GM04503 (cell line): ENCODE results near the gene TYW1.
"Not testable (repeated sequence)": the region's sequence is repeated elsewhere in the genome, so short reads cannot be mapped to it uniquely, and the experiment has no call there.

ENCODE experiments used
- DNase-seq: peaks from one replicate; pipeline ENCODE4 v3.0.0-alpha.2; 2012; ENCODE audit warnings: low read depth

The TYW1 gene

GRCh38 chr7:67251986-67252558 is 255.4 kb downstream of the TYW1 start:
- DNase-seq = no peak

- not testable (repeated sequence) for DNase-seq
Measured at GRCh38 chr7:67255076-67255475, 258.4 kb downstream of the TYW1 start.

- DNase-seq = not testable (repeated sequence)
Measured at GRCh38 chr7:67257779-67258178, 261.1 kb downstream of the TYW1 start.

DNA sequence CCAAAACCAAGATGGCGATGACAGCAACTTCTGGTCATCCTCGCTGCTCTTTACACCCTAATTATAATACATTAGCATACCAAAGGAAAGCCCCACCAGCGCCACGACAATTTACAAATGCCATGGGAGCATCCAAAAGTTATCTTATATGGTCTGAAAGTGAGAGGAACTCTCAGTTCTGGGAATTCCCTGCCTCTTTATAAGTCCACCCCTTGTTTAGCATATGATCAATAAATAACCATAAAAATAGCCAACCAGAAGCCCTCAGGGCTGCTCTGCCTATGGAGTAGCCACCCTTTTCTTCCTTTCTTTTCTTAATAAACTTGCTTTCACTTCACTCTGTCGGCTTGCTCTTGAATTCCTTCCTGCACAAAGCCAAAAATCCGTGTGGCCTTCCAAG is 262.7 kb downstream of the TYW1 start:
- not testable (repeated sequence) for DNase-seq

DNA sequence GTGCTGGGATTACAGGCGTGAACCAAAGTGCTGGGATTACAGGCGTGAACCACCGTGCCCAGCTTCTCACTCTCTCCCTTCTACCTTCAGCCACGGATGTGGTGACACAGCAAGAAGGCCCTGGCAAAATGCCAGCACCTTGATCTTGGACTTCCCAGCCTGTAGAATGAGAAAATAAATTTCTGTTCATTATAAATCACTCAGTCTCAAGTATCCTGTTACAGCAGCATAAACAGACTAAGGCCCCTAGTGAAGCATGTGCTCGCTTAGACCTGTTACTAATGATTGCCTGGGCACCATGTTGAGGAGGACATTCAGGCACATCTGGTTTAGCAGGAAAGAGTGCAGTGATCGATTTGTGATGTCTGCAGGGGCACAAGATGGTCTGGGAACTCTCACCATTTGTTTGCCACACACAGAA is 263.5 kb downstream of the TYW1 start:
- not testable (repeated sequence) for DNase-seq

- DNase-seq = not testable (repeated sequence)
Measured at GRCh38 chr7:67264000-67264399, 267.4 kb downstream of the TYW1 start.

GRCh38 chr7:67266070-67266469 is 269.4 kb downstream of the TYW1 start:
- not testable (repeated sequence) for DNase-seq

DNA sequence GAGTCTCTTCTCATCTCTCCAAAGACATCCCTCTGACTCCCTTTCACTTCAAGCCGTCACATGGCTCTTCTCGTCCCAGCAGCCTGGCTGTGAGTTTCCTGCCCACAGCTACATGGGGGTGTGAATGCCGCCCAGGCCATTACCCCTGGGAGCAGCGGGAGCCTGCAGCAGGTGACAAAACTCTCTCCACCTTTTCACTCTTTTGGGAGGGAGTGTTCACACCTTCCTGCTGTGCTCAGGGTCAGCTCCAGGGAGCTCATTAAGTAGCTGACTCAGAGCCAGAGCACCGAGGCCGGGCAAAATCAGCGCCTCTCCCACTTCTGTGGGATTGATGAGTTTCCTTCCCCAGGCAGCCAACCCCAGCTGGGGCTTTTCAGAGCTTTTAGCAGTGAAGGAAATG is 271.3 kb downstream of the TYW1 start:
- DNase-seq = no peak

DNA sequence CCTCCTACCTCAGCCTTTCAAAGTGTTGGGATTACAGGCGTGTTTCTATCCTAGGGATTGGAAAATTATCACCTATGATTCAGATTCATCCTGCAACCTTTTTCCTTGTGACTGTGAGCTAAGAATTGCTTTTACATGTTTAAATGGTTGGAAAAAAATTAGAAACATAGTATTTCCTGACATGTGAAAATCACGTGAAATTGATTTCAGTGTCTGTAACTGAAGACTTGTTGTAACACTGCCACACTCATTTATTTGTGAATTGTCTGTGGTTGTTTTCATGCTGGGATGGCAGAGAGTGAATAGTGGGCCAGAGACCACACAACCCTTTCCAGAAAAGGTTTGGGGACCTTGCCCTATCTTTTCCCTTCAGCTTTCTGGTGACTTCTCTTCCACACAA is 273.3 kb downstream of the TYW1 start:
- DNase-seq = not testable (repeated sequence)
